Brain microvascular endothelial cell (primary cell): ENCODE measurements around the gene LRRC74A.

ENCODE experiments used
- DNase-seq: peaks from one replicate; pipeline ENCODE4 v3.0.0-alpha.2; 2020
- H3K27ac ChIP-seq: fragments of 250-450 bp; sonication (Bioruptor Pico); 2 replicates; pipeline ENCODE4 v1.5.1; 2020; ENCODE audit warnings: mild to moderate bottlenecking, moderate library complexity
- H3K27me3 ChIP-seq: fragments of 250-450 bp; sonication (Bioruptor Pico); replicated peaks from 2 replicates; pipeline ENCODE4 v1.5.1; 2020; ENCODE audit warnings: mild to moderate bottlenecking
- H3K36me3 ChIP-seq: fragments of 250-450 bp; sonication (Bioruptor Pico); replicated peaks from 2 replicates; pipeline ENCODE4 v1.5.1; 2020; ENCODE audit warnings: mild to moderate bottlenecking
- H3K4me3 ChIP-seq: 2 replicates; pipeline ENCODE4 v1.5.1; 2011; ENCODE audit warnings: low read depth, mild to moderate bottlenecking, control low read depth, low read length, moderate library complexity
- in situ Hi-C: cut with HindIII; loops from 2 replicates; pipeline ENCODE4 v1.10.0; 2017; ENCODE audit warnings: low sequenced_read_pairs, low pct_ligation_motif_present
- TF ChIP-seq, protein P1 (sequence below): IDR thresholded peaks from 2 replicates; pipeline ENCODE4 v1.5.1; 2011; ENCODE audit warnings: low read depth, mild to moderate bottlenecking, moderate library complexity, low read length, control low read depth, inconsistent platforms; ENCODE audit errors: missing control alignments

LRRC74A gene

DNA sequence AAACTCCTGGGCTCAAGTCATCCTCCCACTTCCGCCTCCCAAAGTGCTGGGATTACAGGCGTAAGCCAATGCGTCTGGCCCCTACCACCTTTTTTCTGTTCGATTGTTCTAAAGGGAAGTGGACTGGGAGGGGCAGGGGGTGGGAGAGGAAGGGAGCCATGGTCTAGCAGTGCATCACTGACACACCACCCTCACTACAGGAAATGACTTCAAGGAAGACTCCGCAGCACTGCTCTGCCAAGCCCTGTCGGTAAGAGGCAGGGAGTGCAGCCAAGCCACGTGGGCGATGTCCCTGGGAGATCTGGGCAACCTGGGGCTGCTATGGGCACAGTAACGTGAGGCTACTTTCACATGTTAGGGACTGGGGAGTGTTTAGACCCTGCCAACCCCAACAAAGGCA lies 18.0 kb downstream of the LRRC74A start:
- peak; percentile 20 for DNase-seq
- in situ Hi-C loops = no loop called here

DNA sequence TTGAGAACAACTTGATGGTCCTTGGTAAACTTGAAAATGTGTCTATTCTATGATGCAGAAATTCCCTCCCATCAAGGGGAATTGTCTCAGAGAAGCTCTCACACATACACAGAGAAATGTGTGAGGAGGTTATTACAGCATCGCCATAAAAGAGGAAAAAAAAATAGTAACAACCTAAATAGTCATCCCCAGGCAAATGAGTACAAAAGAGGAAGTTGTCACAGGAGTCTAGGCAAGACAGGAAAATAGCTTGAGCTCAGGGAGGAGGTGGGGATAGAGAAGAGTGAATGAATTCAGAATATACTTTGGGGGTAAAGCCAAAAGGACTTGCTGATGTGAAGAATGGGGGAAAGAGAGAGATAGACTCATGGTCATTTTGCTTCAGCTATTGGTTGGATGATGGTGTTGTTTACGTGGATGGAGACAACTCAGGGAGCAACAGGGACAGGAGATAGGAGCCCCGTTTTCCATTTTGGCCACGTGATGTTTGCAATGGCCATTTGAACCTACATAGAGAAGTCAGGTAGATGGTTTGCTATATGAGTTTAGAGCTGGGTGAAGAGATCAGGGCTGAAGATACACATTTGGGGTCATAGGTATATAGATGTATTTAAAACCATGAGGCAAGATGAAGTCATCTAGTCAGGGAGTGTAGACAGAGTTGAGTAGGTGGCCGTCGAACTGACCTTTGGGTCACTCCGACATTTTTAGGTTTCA lies 20.3 kb downstream of the LRRC74A start:
- H3K27me3 ChIP-seq = no peaks in the 10 kb centered on the region
- TF ChIP-seq, protein P1, sequence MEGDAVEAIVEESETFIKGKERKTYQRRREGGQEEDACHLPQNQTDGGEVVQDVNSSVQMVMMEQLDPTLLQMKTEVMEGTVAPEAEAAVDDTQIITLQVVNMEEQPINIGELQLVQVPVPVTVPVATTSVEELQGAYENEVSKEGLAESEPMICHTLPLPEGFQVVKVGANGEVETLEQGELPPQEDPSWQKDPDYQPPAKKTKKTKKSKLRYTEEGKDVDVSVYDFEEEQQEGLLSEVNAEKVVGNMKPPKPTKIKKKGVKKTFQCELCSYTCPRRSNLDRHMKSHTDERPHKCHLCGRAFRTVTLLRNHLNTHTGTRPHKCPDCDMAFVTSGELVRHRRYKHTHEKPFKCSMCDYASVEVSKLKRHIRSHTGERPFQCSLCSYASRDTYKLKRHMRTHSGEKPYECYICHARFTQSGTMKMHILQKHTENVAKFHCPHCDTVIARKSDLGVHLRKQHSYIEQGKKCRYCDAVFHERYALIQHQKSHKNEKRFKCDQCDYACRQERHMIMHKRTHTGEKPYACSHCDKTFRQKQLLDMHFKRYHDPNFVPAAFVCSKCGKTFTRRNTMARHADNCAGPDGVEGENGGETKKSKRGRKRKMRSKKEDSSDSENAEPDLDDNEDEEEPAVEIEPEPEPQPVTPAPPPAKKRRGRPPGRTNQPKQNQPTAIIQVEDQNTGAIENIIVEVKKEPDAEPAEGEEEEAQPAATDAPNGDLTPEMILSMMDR = no peak
- in situ Hi-C loops = no loop called here
- no peak overlapping the region for H3K4me3 ChIP-seq
- no peaks in the 10 kb centered on the region for H3K36me3 ChIP-seq
- no peak for DNase-seq
- H3K27ac ChIP-seq = no peak overlapping the region

More for the DNA sequence above, 18.0 kb downstream of the LRRC74A start:
- Histone ChIP-seq H3K4me3 (no peak overlapping the region), H3K27me3 (no peaks in the 10 kb centered on the region), H3K27ac (no peak overlapping the region), H3K36me3 (no peaks in the 10 kb centered on the region)
- TF ChIP-seq, protein P1 = peak; percentile 40

DNA sequence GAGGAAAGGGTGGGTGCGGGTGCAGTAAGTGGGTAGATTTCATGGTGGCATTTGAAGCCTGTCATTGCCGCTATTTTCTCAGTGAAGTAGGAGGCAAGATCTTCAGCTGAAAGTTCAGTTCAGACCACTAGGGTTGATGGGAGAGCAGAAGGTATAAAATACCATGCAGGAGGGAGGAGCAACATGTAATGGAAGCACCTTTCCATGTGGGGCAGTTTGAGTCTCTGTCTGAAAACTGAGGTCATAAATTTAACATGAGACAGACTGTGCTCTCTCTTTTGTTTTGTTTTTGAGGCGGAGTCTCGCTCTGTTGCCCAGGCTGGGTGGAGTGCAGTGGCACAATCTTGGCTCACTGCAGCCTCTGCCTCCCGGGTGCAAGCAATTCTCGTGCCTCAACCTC lies 22.7 kb downstream of the LRRC74A start:
- in situ Hi-C loops = no loop called here
- Histone ChIP-seq H3K27me3 (no peaks in the 10 kb centered on the region), H3K27ac (no peak overlapping the region), H3K36me3 (no peaks in the 10 kb centered on the region), H3K4me3 (no peak overlapping the region)
- no peak for DNase-seq
- TF ChIP-seq, protein P1 = no peak

DNA sequence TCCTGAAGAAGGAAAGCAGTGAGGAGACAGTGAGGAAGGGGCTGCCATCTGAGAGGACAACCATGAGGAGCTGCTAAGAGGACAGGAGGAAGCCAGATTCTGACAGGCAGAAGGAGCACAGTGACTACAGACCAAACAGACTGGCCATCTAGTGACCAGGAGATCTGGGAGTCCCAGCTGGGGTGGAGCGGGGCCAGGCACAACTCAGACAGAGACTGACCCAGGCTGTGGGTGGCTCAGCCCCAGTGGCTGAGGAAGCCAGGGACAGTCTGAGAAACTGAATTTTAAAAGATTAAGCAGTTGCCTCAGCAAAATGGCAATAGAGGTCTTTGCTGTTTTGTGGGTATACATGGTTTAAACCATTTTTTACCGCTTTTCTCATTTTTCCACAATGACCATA lies 28.9 kb downstream of the LRRC74A start:
- TF ChIP-seq, protein P1 = no peak

DNA sequence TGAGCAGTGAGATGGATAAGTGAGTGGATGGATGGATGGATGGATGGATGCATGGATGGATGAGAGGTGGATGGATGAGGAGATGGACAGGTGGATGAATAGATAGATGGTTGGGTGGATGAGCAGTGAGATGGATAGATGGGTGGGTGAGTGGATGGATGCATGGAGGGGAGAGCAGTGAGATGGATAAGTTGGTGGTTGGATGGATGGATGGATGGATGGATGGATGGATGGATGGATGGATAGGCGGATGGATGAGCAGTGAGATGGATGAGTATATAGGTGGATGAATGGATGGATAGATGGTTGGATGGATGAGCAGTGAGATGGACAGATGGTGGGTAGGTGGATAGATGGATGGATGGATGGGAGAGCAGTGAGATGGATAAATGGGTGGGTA lies 30.6 kb downstream of the LRRC74A start:
- TF ChIP-seq, protein P1 = no peak
- H3K27me3 ChIP-seq = peaks cover 2% of the 10 kb centered on the region
- in situ Hi-C loops = no loop called here
- no peak for DNase-seq
- no peak overlapping the region for H3K27ac ChIP-seq
- H3K4me3 ChIP-seq = no peak overlapping the region
- no peaks in the 10 kb centered on the region for H3K36me3 ChIP-seq

More for the DNA sequence above, 28.9 kb downstream of the LRRC74A start:
- Histone ChIP-seq H3K4me3 (no peak overlapping the region), H3K27ac (no peak overlapping the region), H3K27me3 (peaks cover 2% of the 10 kb centered on the region), H3K36me3 (no peaks in the 10 kb centered on the region)
- in situ Hi-C loops = no loop called here
- no peak for DNase-seq
